GM12891 (cell line): ENCODE measurements around the gene CNDP2.

ENCODE experiments used
- POLR2A ChIP-seq: IDR thresholded peaks from 2 replicates; pipeline ENCODE4 v1.6.1; 2011; ENCODE audit warnings: low read depth, low read length, control low read depth
- POLR2AphosphoS5 ChIP-seq: IDR thresholded peaks from 2 replicates; pipeline ENCODE4 v1.6.1; 2011; ENCODE audit warnings: low read depth, low read length, control low read depth

DNA sequence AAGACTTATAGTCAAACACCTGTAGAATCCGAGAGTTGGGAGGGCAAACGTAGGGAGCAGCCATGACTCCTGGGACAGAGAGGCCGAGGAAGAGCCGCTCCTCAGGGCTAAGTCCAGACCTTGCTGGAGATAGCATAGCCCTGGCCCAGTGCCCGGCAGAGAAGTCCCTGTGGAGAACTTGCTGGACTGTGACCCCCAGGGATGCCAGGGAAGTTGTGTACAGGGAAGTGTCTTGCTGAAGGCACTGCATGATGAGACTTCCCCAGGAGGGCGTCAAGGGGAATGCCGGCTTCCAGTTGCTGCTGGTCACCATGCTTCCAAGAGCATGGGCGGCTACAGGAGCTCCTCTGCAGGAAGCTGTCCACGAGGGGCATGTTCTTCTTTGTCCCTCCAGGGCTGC is 29.6 kb downstream of the CNDP2 start:
- TF ChIP-seq POLR2A (no peak), POLR2AphosphoS5 (no peak)
